Thyroid gland (tissue), 4 donors: ENCODE measurements around the gene HSPA9.

Experiments
- POLR2A ChIP-seq, 2 donors: fragments of 450-650 bp; IDR thresholded peaks; one replicate each; pipeline ENCODE4 v1.6.1; 2017; ENCODE audit warnings: antibody characterized with exemption in 2 of 2, mild to moderate bottlenecking in 2 of 2, moderate library complexity in 1 of 2
- TF ChIP-seq, protein P1 (sequence below), 6 experiments: fragments of 200-600 bp in 3 of 6; fragments of 450-650 bp in 3 of 6; sonication (generic) in 3 of 6; IDR thresholded peaks; one replicate each; pipeline ENCODE4 v1.5.1; 2016 to 2019; ENCODE audit warnings: antibody characterized with exemption in 6 of 6, mild to moderate bottlenecking in 2 of 6, inconsistent platforms in 1 of 6, moderate library complexity in 1 of 6

- TF ChIP-seq, protein P1, sequence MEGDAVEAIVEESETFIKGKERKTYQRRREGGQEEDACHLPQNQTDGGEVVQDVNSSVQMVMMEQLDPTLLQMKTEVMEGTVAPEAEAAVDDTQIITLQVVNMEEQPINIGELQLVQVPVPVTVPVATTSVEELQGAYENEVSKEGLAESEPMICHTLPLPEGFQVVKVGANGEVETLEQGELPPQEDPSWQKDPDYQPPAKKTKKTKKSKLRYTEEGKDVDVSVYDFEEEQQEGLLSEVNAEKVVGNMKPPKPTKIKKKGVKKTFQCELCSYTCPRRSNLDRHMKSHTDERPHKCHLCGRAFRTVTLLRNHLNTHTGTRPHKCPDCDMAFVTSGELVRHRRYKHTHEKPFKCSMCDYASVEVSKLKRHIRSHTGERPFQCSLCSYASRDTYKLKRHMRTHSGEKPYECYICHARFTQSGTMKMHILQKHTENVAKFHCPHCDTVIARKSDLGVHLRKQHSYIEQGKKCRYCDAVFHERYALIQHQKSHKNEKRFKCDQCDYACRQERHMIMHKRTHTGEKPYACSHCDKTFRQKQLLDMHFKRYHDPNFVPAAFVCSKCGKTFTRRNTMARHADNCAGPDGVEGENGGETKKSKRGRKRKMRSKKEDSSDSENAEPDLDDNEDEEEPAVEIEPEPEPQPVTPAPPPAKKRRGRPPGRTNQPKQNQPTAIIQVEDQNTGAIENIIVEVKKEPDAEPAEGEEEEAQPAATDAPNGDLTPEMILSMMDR (IDR thresholded peaks at IDR 0.05), result no peak
- TF ChIP-seq POLR2A (IDR thresholded peaks at IDR 0.05), result no peak
Measured at GRCh38 chr5:138545919-138546562, 29.2 kb downstream of the HSPA9 start.
